DOHH2 (cell line): ENCODE data around the gene TEN1.

ENCODE experiments used
- EZH2phosphoT487 ChIP-seq: fragments of 200-600 bp; sonication (generic); IDR thresholded peaks from 2 replicates; pipeline ENCODE4 v1.6.1; 2017; ENCODE audit warnings: borderline replicate concordance, mild to moderate bottlenecking, antibody characterized with exemption, low read length, moderate library complexity, mixed read lengths
- TF ChIP-seq, protein P1 (sequence below): fragments of 200-600 bp; sonication (generic); IDR thresholded peaks from one replicate; pipeline ENCODE4 v1.5.1; 2014; ENCODE audit warnings: antibody characterized with exemption, mild to moderate bottlenecking, low read depth, low read length; ENCODE audit not compliant: poor library complexity, severe bottlenecking

DNA sequence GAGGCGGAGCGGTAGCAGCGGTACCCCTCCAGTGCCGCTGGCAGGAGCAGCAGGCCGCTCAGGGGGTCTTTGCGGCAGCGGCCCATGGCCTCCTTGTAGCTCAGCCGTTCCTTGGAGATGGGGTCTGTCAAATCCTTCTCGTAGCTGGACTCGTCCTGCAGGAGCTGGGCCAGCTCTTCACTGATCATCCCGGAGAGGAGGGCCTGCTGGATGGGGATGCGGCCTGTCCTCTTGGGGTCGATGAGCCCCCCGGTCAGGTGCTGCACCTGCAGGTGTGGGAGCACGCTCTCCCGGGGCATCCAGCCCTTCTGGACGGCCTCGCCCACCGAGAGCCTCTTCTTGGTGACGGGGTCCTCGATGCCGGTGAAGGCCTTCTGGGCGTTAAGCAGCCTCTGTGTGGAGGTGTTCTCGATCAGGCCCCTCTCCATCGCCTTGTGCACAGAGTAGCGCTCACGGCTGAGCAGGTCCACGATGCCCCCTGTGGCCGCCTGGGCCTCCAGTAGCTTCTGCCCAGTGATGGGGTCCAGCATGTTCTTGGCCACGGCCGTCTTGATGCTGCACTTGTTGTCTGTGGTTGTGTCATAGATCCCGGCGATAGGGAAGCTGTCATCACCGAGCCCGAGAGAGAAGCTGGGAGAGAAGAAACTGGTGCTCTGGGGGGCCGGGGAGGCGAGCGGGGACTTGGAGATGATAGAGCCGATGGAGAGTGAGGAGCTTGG, 28.2 kb downstream of the TEN1 start:
- TF ChIP-seq, protein P1, sequence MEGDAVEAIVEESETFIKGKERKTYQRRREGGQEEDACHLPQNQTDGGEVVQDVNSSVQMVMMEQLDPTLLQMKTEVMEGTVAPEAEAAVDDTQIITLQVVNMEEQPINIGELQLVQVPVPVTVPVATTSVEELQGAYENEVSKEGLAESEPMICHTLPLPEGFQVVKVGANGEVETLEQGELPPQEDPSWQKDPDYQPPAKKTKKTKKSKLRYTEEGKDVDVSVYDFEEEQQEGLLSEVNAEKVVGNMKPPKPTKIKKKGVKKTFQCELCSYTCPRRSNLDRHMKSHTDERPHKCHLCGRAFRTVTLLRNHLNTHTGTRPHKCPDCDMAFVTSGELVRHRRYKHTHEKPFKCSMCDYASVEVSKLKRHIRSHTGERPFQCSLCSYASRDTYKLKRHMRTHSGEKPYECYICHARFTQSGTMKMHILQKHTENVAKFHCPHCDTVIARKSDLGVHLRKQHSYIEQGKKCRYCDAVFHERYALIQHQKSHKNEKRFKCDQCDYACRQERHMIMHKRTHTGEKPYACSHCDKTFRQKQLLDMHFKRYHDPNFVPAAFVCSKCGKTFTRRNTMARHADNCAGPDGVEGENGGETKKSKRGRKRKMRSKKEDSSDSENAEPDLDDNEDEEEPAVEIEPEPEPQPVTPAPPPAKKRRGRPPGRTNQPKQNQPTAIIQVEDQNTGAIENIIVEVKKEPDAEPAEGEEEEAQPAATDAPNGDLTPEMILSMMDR: no peak
- TF ChIP-seq EZH2phosphoT487: no peak
